ENCODE measurements around the gene C20orf204.
"Not testable (repeated sequence)": the region's sequence is repeated elsewhere in the genome, so short reads cannot be mapped to it uniquely, and the experiment has no call there.

Gene C20orf204

GRCh38 chr20:64035933-64036345 lies at the start of gene C20orf204:
Gene C20orf204 (plus strand): TSS chr20:64036182. CDS start chr20:64036324, 142 bp downstream.
- peak; percentile 80 for DNase-seq (ENCODE audit: low read depth, low spot score)

- DNase-seq (ENCODE audit: low read depth, low spot score): no peak
Observed at GRCh38 chr20:64000906-64001305, 35.1 kb upstream of the C20orf204 start.

DNA sequence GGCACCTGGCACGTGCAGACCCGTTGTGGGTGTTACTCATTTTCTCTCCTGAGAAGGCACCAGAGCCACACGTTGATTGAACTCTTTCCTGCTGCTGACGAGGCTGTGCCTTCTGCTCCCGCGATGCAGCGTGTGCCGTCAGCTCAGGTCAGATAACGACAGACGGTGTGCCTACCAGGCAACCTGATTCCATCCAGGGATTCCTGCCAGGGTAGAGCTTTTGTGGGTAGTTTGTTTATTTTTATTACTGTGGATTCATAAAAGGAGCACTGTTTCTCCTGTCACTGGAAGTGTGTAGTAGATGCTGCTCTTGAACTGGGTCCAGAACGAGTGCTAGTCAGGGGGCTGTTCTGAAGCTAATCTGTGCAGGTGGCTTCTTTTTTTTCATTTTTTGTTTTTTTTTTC lies 34.4 kb upstream of the C20orf204 start:
- no peak for DNase-seq (ENCODE audit: low read depth, low spot score)

GRCh38 chr20:64003960-64004725 lies 31.8 kb upstream of the C20orf204 start:
- no peak for DNase-seq (ENCODE audit: low read depth, low spot score)

DNA sequence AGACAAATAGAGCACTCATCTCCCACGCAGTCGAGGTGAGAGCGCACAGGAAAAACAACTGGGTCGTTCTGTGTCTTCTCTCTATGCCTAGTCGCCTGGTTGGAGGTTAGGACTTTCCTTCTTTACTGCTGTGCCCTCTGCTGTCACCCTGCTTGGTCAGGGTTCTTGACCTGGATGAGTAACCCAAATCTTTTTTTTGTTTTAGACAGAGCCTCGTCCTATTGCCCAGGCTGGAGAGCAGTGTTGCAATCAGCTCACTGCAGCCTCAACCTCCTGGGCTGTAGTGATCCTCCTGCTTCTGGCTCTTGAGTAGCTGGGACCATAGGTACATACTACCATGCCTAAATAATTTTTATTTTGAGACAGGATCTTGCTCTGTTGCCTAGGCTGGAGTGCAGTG lies 30.6 kb upstream of the C20orf204 start:
- no peak for DNase-seq (ENCODE audit: low read depth, low spot score)

DNA sequence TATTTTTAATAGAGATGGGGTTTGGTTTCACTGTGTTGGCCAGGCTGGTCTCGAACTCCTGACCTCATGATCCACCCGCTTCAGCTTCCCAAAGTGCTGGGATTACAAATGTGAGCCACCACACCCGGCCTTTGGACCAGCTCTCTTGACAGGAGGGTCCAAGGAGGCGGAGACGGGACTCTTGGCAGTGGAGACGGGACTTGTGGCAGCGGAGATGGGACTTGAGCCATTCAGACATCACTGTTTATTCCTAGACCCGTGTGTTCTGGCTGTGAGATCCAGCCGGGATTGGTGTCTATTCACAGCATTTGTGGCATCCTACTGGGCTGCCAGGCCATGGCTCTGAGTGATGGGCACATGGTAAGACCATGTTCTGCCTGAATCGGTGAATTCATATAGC lies 29.5 kb upstream of the C20orf204 start:
- no peak for DNase-seq (ENCODE audit: low read depth, low spot score)

GRCh38 chr20:64006902-64007301 lies 29.1 kb upstream of the C20orf204 start:
- DNase-seq (ENCODE audit: low read depth, low spot score): peak; percentile 39

GRCh38 chr20:64009811-64010387 lies 26.1 kb upstream of the C20orf204 start:
- no peak for DNase-seq (ENCODE audit: low read depth, low spot score)

DNA sequence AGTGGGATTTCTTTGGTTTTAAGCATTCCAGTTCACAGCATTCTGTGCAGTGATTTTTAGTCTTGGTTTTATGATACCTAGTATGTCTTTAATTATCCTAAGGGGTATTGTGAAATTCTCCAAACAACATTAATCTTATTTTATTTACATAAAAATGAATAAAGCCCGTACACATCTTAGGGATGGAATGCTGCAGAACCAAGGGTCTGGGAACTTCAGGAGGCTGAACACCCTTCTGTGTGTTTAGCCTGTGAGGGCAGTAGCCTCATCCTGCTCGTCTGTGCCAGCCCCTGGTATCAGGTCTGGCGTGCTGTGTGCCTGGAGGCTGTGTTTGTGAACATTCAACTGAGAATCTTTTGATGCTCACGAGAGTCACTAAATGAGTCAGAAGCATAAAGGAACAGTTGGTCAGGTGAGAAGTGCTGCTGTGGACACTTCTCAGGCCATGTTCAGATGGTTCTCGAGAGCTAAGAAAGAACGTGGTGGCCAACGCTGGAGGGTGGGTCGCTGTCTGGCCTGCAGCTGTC lies 25.2 kb upstream of the C20orf204 start:
- no peak for DNase-seq (ENCODE audit: low read depth, low spot score)

GRCh38 chr20:64011366-64011779 lies 24.6 kb upstream of the C20orf204 start:
- DNase-seq (ENCODE audit: low read depth, low spot score): no peak

DNA sequence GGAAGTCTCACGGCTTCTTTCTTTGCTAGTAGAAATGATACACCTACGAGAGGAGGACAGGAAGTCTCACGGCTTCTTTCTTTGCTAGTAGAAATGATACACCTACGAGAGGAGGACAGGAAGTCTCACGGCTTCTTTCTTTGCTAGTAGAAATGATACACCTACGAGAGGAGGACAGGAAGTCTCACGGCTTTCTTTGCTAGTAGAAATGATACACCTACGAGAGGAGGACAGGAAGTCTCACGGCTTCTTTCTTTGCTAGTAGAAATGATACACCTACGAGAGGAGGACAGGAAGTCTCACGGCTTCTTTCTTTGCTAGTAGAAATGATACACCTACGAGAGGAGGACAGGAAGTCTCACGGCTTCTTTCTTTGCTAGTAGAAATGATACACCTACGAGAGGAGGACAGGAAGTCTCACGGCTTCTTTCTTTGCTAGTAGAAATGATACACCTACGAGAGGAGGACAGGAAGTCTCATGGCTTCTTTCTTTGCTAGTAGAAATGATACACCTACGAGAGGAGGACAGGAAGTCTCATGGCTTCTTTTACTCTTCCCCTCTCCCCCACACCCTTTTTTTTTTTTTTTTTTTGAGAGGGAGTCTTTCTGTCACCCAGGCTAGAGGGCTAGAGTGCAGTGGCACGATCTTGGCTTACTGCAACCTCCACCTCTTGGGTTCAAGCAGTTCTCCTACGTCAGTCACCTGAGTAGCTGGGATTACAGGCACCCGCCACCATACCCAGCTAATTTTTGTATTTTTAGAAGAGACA lies 23.4 kb upstream of the C20orf204 start:
- DNase-seq (ENCODE audit: low read depth, low spot score): not testable (repeated sequence)

GRCh38 chr20:64015635-64016034 lies 20.3 kb upstream of the C20orf204 start:
- no peak for DNase-seq (ENCODE audit: low read depth, low spot score)

- DNase-seq (ENCODE audit: low read depth, low spot score): no peak
Observed at GRCh38 chr20:64021124-64021975, 14.6 kb upstream of the C20orf204 start.

- no peak for DNase-seq (ENCODE audit: low read depth, low spot score)
Observed at GRCh38 chr20:64022671-64023360, 13.2 kb upstream of the C20orf204 start.

GRCh38 chr20:64023361-64024140 lies 12.4 kb upstream of the C20orf204 start:
- DNase-seq (ENCODE audit: low read depth, low spot score): no peak

DNA sequence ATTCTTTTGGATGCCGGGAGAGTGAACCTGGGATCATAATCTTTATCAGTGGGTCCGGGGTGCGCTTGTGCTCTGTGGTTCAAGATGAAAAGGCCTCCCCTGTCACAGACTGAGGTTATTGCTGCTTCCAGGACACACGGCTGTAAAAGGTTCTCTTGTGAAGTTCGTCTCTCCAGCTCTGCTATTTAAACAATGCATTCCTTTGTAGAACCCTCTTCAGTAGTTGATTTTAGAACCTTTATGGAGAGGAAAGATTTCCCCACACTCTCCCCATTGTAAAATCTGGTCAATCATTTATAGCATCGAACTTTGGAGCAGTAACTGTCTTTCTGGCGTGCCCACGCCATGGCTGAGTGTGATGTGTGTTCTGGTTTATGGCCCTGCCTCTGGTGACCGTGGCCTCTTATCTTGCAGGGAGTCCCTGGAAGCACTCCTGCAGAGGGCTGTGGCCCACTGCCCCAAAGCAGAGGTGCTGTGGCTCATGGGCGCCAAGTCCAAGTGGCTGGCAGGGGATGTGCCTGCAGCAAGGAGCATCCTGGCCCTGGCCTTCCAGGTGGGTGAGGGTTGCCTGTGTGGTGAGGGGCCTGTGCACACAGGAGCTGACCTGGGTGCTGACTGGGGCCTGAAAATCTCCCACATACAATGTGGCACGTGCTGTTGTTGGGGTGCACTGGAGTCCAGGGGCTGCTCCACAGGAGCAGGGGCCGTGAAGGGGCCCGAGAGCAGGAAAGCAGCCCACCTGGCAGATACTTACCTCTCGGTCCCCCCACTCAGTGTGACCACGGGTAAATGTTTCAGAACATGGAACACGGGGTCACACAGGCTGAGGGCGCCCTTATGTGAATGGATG lies 11.6 kb upstream of the C20orf204 start:
- no peak for DNase-seq (ENCODE audit: low read depth, low spot score)

- no peak for DNase-seq (ENCODE audit: low read depth, low spot score)
Observed at GRCh38 chr20:64025101-64025825, 10.7 kb upstream of the C20orf204 start.

GRCh38 chr20:64025826-64026412 lies 10.1 kb upstream of the C20orf204 start:
- no peak for DNase-seq (ENCODE audit: low read depth, low spot score)
